Peyer's patch (tissue), 4 donors: Measurements from ENCODE around the gene SYNPR.

Experiments used
- CTCF ChIP-seq, 6 experiments: fragments of 450-650 bp in 4 of 6; fragments of 200-600 bp in 2 of 6; sonication (generic) in 1 of 6; IDR thresholded peaks; one replicate each; pipeline ENCODE4 v1.5.1; 2017 to 2019; ENCODE audit warnings: antibody characterized with exemption in 6 of 6, mild to moderate bottlenecking in 3 of 6, moderate library complexity in 1 of 6
- POLR2A ChIP-seq, 2 donors: fragments of 450-650 bp; IDR thresholded peaks; one replicate each; pipeline ENCODE4 v1.5.1; 2017; ENCODE audit warnings: antibody characterized with exemption in 2 of 2, mild to moderate bottlenecking in 2 of 2, moderate library complexity in 2 of 2

GRCh38 chr3:63513791-63514190 is 235.7 kb downstream of the SYNPR start:
- TF ChIP-seq POLR2A (IDR thresholded peaks at IDR 0.05) (no peak), CTCF (IDR thresholded peaks at IDR 0.05) (no peak)
